Activated T-helper 1 cell treated with Interleukin-2 at 50 U/mL for 16 hours (primary cell): ENCODE data around the gene TTC14.
"Not testable (repeated sequence)": the region's sequence is repeated elsewhere in the genome, so short reads cannot be mapped to it uniquely, and the experiment has no call there.

Source experiments
- DNase-seq: peaks from one replicate; pipeline ENCODE4 v3.0.0-alpha.2; 2020; ENCODE audit warnings: low read depth

TTC14 gene

DNA sequence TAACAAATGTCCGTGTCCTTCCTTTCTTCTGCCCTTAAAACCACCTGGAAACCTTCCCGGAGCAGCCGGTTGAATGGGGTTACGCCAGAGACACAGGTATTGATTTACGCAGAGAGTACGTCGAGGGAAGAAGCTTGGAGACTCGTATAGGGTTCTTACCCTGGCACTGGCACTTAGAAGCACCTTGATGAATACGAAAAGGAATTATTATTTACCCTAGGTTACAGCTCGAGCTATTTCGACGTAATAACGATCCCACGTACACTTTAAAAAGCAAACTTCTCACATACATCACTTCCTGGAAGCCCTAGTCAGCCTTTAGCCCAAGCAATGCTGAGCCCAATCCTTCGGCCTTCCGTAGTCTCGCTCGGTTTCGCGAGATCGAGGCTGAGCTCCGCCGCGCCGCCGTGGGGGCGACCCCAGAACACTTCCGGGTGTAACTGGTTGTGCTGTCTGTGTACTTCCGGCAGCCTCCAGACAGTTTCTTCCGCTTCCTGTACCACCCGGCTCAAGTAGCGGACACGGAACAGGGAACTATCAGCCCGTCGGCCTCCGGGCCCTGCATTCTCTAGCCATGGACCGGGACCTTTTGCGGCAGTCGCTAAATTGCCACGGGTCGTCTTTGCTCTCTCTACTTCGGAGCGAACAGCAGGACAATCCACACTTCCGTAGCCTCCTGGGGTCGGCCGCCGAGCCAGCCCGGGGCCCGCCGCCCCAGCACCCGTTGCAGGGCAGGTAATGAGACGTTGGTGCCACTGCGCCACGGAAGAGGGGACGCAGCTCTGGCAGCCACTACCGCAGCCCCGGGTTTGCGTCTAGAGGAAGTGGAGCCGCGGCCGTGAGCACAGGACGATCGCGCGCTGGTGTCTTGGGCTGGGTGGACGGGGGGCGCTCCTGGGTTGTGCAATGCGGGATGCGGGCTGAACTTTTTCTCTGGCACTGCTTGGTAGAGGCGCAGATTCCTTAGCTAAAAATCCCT is at the start of gene TTC14:
TTC14 (plus strand) TSS at position 476 of the 979 bp plus-strand sequence; CDS start at position 575, 99 bp downstream.
- DNase-seq = peak; percentile 86

DNA sequence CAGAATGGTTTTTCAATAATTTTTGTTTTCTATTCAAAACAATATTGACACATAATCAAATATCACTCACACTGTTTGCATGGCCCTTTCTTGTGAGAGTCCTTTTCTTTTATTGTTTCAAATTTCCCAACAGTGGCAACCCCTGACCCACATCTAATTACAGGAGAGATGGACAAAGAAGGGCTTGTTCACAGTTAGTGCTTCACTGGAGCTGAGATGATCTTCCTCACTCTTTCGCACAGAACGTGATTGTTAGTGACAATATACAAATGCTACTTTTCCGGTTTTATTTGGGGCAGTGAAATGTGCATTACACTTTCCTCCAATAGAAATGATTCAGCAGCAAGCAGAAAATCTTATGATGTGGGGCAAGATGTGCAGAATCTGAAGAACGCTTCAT is 38.6 kb upstream of the TTC14 start:
- DNase-seq = no peak

GRCh38 chr3:180564676-180565075 is 37.3 kb upstream of the TTC14 start:
- DNase-seq = no peak

- no peak for DNase-seq
Observed at GRCh38 chr3:180570238-180570637, 31.7 kb upstream of the TTC14 start.

- no peak for DNase-seq
Observed at GRCh38 chr3:180571831-180572598, 29.9 kb upstream of the TTC14 start.

- DNase-seq = no peak
Observed at GRCh38 chr3:180575571-180575970, 26.4 kb upstream of the TTC14 start.

DNA sequence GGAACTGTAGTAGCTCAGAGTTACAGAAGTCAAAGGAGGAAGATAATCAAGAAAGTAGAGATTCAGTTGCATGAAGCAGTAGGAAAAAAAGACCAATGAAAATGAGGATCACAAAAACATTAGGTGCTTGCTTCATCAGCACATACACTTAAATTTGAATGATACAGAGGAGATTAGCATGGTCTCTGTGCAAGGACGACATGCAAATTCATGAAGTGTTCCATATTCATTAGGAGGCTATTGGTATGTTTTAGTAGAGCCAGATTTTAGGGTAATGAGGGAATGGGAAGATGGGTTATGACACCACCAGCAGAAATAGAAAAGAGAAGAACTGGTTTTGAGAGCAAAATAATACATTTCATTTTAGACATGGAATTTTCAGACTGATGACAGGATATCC is 21.0 kb upstream of the TTC14 start:
- DNase-seq = no peak

- DNase-seq = no peak
Observed at GRCh38 chr3:180590396-180590795, 11.6 kb upstream of the TTC14 start.

DNA sequence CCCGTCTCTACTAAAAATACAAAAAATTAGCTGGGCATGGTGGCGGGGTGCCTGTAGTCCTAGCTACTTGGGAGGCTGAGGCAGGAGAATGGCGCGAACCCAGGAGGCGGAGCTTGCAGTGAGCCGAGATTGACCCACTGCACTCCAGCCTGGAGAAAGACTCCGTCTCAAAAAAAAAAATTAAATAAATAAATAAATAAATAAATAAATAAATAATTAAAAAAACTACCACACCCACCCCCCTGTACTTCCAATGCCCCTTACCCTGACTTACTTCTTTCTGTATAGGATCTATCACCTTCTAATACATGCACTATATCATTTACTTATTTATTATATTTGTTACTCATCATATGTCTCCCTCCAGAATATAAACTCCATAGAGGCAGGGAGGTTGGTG is 8.3 kb upstream of the TTC14 start:
- not testable (repeated sequence) for DNase-seq

- DNase-seq = no peak
Observed at GRCh38 chr3:180594631-180595558, 7.1 kb upstream of the TTC14 start.

DNA sequence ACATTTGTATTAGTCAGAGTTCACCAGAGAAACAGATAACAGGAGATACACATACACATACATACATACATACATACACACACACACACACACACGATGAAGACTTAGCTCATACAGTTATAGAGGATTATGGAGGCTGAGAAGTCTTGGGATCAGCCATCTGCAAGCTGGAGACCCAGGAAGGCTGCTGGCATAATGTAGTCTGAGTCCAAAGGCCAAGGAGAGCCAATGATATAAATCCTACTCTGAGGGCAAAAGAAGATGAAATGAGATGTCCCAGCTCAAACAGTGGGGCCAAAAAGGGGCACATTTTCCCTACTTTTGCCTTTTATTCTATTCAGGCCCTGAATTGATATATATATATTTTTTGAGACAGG is 6.4 kb upstream of the TTC14 start:
- no peak for DNase-seq

DNA sequence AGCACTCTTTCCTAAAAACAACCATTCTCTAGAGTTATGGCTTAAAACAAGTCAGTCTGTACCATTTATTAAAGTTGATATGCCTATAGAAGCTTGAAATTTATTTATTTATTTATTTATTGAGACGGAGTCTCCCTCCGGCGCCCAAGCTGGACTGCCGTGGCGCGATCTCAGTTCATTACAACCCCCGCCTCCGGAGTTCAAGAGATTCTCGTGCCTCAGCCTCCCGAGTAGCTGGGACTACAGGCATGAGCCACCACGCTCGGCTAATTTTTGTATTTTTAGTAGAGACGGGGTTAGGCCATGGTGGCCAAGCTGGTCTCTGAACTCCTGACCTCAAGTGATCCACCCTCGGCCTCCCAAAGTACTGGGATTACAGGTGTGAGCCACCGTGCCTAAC is 1.5 kb upstream of the TTC14 start:
- DNase-seq = no peak

DNA sequence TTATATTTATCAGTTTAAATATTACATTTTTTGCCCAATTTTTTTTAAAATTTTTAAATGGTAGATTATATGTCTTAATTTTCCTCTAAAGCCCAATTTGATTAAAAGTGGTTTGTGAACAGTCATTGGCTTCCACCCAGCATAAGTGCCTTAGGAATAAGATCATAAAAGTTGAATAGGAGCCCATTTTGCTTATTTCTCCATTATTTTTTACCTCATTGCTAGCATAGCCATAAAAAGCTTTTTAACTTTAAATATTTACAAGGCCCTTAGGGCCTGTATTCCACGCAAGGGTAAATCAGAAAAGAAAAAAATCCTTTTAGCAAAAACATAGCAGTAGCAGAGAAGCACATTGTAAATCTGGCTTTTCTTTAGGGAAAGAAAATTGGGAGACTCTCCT is 9.0 kb downstream of the TTC14 start:
- DNase-seq = no peak

GRCh38 chr3:180612364-180612763 is 10.4 kb downstream of the TTC14 start:
- DNase-seq = no peak

- no peak for DNase-seq
Observed at GRCh38 chr3:180615954-180616353, 14.0 kb downstream of the TTC14 start.

DNA sequence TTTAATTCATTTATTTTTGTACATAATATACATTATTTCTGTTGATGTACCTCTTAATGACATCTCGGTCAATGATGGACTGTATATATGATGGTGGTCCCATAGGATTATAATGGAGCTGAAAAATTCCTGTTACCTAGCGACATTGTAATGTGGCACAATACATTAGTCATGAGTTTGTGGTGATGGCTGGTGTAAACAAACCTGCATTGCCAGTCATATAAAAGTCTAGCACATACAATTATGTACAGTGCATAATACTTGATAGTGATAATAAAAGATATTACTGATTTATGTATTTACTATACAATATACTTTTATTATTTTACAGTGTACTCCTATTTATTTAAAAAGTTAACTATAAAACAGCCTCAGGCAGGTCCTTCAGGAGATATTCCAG is 15.1 kb downstream of the TTC14 start:
- no peak for DNase-seq

GRCh38 chr3:180618563-180618962 is 16.6 kb downstream of the TTC14 start:
- not testable (repeated sequence) for DNase-seq

- no peak for DNase-seq
Observed at GRCh38 chr3:180619723-180620122, 17.8 kb downstream of the TTC14 start.

- DNase-seq = no peak
Observed at GRCh38 chr3:180624714-180625113, 22.8 kb downstream of the TTC14 start.

DNA sequence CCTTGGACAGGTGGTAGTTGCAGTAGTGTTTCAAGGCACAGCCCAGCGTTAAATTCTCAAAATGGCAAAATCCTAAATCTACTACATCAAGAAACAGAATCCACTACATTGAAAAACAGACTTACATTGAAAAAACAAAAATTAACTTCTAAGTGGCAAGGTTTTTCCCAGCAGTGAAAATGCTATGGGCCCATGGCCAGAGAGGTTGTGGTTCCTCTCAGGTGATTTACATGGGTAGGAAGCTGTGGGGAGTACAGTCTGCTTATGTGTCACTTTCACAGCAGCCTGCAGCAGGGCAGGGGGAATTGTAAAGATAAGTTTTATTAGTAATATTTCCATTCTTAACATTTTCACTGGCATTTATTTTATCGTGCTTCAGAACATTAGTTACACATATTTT is 24.9 kb downstream of the TTC14 start:
- DNase-seq = no peak

- DNase-seq = no peak
Observed at GRCh38 chr3:180630371-180630770, 28.4 kb downstream of the TTC14 start.

GRCh38 chr3:180631317-180631716 is 29.4 kb downstream of the TTC14 start:
- DNase-seq = no peak
